GM23248 (cell line): ENCODE results near the gene ATP13A3.

ENCODE experiments used
- EZH2 ChIP-seq: fragments of 200-600 bp; sonication (generic); IDR thresholded peaks from 2 replicates; pipeline ENCODE4 v1.6.1; 2018; ENCODE audit warnings: antibody characterized with exemption, mild to moderate bottlenecking; ENCODE audit not compliant: insufficient read depth, poor library complexity, severe bottlenecking
- EZH2phosphoT487 ChIP-seq: fragments of 200-600 bp; sonication (generic); IDR thresholded peaks from 2 replicates; pipeline ENCODE4 v1.6.1; 2018; ENCODE audit warnings: antibody characterized with exemption, moderate library complexity, mild to moderate bottlenecking, low read depth; ENCODE audit not compliant: insufficient read depth

GRCh38 chr3:194494951-194495374, 8.2 kb upstream of the ATP13A3 start:
- TF ChIP-seq EZH2: no peak
- no peak for TF ChIP-seq EZH2phosphoT487
